ENCODE results near the gene CCL18. TPM values are rescaled to one million over a fixed set of nuclear protein-coding genes. Genes with fewer than 3 reads are reported as not detected.
A peak's percentile ranks its signal among the peaks of the same experiment; 100 is the strongest.

The CCL18 gene
- total and polyA plus RNA-seq, 2 of the 8 experiments (the other 6 are each of a cell fraction or from before 2014, with no cell fraction given), result not detected

- ChIA-PET POLR2A (ENCODE audit: partially characterized antibody) (no interaction called here), CTCF (ENCODE audit: partially characterized antibody) (no interaction called here)
- H3K9me3 ChIP-seq (ENCODE audit: insufficient read depth in 2 of 2, low read depth in 1 of 2, low read length in 1 of 2), result no peaks in the 10 kb centered on the region
- no peak overlapping the region for H2BK15ac ChIP-seq (ENCODE audit: low read length)
- FAIRE-seq (no peak), DNase-seq (ENCODE audit: low read depth in 1 of 2, low spot score in 2 of 2) (no peak)
- H2BK5ac ChIP-seq (ENCODE audit: low read depth, low read length), result no peak overlapping the region
- H2BK12ac ChIP-seq (ENCODE audit: low read depth, low read length), result no peak overlapping the region
- no peak overlapping the region for H4K8ac ChIP-seq (ENCODE audit: extremely low read depth, insufficient read depth, low read length)
- no peak overlapping the region for H4K91ac ChIP-seq (replicated peaks; ENCODE audit: insufficient read length, low read length)
- no peaks in the 10 kb centered on the region for H4K20me1 ChIP-seq (replicated peaks in 1 of 2; ENCODE audit: control insufficient read depth in 1 of 2, insufficient read depth in 2 of 2, low read length in 2 of 2)
- no peaks in the 10 kb centered on the region for H3K79me2 ChIP-seq (ENCODE audit: control insufficient read depth in 1 of 2, insufficient read depth in 2 of 2, low read length in 2 of 2)
- H3K18ac ChIP-seq (ENCODE audit: extremely low read depth, low read length), result no peak overlapping the region
- H3K23me2 ChIP-seq (ENCODE audit: low read depth, low read length), result peaks cover 3% of the 10 kb centered on the region; the same call in 1 of the 2 replicates
- no peaks in the 10 kb centered on the region for H3K4me1 ChIP-seq (replicated peaks in 1 of 4; ENCODE audit: control insufficient read depth in 3 of 4, insufficient read depth in 4 of 4, low read length in 3 of 4)
- 87% methylated on average over 1 of the region's 1 CpG; no CpG with 5 or more reads in 1 of the 2 experiments for WGBS, 2 experiments (ENCODE audit: extremely low coverage in 1 of 2, insufficient coverage in 1 of 2, insufficient read length in 1 of 2, insufficient replicate concordance in 2 of 2, low coverage in 1 of 2, low lambda C conversion rate in 2 of 2, missing lambda C conversion rate in 1 of 2)
- H4K5ac ChIP-seq (ENCODE audit: insufficient read length, low read depth, low read length), result no peak overlapping the region
- H3K23ac ChIP-seq (ENCODE audit: insufficient read length), result no peak overlapping the region
- H2AK5ac ChIP-seq (ENCODE audit: low read depth, low read length), result no peak overlapping the region
- no peak overlapping the region for H3K4ac ChIP-seq (replicated peaks; ENCODE audit: insufficient read length, low read depth, low read length)
- no peak overlapping the region for H3K9ac ChIP-seq (replicated peaks in 1 of 4; ENCODE audit: extremely low read depth in 1 of 4, low read depth in 3 of 4, low read length in 3 of 4)
- H3K79me1 ChIP-seq (ENCODE audit: low read depth, low read length), result no peaks in the 10 kb centered on the region
- H3K4me3 ChIP-seq (ENCODE audit: extremely low read depth in 1 of 4, insufficient read depth in 2 of 4, low read depth in 3 of 4, low read length in 4 of 4), result no peak overlapping the region
- H3K56ac ChIP-seq (replicated peaks; ENCODE audit: insufficient read length, low read depth, low read length), result no peak overlapping the region
- no peak overlapping the region for H2BK20ac ChIP-seq (ENCODE audit: low read length)
- H2BK120ac ChIP-seq (replicated peaks; ENCODE audit: low read depth, low read length), result no peak overlapping the region
- no peak for TF ChIP-seq POLR2AphosphoS5 (IDR thresholded peaks at IDR 0.05; ENCODE audit: low read depth, low read length)
- TF ChIP-seq RXRA (IDR thresholded peaks at IDR 0.05; ENCODE audit: insufficient read depth, low read depth, low read length), result no peak
- TF ChIP-seq PHF8 (conservative IDR thresholded peaks at IDR 0.05; ENCODE audit: low read depth, low read length), result no peak
- peaks cover 0 to 2% (median under 1%) of the 10 kb centered on the region in 4 experiments; a peak in 1 of 7 replicates for H3K27me3 ChIP-seq (replicated peaks in 1 of 4; ENCODE audit: control insufficient read depth in 3 of 4, extremely low read depth in 1 of 4, insufficient read depth in 3 of 4, low read length in 3 of 4)
- no peak overlapping the region for H3K4me2 ChIP-seq (ENCODE audit: insufficient read depth in 1 of 2, low read depth in 2 of 2, low read length in 2 of 2)
- H3K36me3 ChIP-seq (ENCODE audit: control insufficient read depth in 2 of 4, insufficient read depth in 4 of 4, low read length in 3 of 4), result no peaks in the 10 kb centered on the region
- H3K14ac ChIP-seq (ENCODE audit: insufficient read length), result no peak overlapping the region
- peak overlapping the region; percentile 65; the same call in 1 of the 2 replicates for H2AFZ ChIP-seq (ENCODE audit: low read length)
- H3K27ac ChIP-seq (ENCODE audit: low read depth, low read length), result no peak overlapping the region
Measured at GRCh38 chr17:36030956-36031355, 33.1 kb upstream of the CCL18 start.

All from H1 (cell line).